GM18526 (cell line): ENCODE measurements around the gene GMEB1.

Source experiments
- POLR2A ChIP-seq: IDR thresholded peaks from 3 replicates; pipeline ENCODE4 v1.6.1; 2011; ENCODE audit not compliant: insufficient read length; ENCODE audit errors: extremely low read depth

The GMEB1 gene

DNA sequence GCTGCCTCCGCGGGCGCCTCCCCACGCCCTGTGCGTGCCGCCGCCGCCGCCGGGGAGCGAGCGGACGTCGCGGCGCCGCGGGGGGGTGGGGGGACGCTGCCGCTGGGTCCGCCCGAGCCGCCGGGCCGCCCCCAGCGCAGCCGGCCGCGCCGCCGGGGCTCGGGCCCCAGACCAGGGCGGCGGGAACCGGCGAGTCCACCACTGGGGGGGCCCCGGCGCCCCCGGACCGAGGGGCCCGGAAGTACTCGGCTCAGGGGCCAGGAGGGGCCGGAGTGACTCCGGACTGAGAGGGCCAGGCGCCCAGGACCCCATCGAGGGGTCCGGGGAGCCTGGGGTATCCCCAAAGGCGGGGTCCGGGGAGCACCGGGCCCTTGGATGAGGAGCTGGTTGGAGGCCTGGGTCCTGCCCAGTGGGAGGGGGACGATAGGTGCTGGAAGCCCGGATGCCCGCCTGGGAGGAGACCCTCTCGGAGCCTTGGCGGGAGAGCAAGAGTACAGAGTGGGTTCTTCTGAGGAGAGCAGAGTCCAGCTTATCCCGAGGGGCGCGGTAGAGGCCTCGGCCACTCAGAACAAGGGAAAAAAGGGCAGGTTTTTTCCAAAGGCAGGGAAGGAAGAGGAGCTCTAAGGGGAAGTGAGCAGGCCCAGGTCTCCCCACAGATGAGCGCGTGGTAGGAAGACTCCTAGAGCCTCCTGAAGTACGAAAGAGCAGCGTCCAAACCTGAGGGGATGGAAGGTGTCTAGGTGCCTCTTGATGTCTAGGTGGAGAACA, 556 bp downstream of the GMEB1 start:
- peak; percentile 27 for TF ChIP-seq POLR2A

DNA sequence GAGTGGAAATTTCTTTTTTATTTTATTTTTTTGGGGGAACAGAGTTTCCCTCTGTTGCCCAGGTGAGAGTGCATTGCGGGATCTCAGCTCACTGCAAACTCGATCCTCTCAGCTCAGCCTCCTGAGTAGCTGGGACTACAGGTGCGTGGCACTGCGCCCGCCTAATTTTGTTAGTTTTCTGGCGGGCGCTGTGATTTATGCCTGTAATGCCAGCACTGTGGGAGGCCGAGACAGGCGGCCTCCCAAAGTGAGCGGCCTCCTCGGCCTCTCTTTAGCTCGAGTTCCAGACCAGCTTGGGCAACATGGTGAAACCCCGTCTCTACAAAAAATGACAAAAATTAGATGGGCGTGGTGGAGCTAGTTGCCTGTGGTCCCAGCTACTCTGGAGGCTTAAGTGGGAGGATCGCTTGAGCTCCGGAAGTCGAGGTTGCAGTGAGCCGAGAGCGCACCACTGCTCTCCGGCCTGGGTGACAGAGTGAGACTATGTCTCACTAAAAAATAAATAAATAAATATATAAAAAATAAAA, 2.7 kb downstream of the GMEB1 start:
- no peak for TF ChIP-seq POLR2A

DNA sequence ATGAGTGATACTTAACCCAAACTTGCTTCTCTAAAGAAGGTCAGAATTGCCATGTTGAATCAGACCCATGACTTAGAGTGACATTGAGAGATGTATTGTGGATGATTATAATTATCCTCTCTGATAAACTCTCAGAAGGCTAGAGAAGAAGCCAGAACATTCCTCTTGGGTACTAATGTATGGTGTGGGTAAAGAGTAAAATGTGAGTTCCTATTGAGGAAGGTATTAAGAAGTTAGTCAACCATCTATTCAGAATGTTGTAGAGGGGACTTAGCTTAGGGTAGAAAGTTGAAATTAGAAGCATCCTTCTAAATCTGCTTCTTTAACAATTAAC, 7.3 kb downstream of the GMEB1 start:
- TF ChIP-seq POLR2A, result no peak

DNA sequence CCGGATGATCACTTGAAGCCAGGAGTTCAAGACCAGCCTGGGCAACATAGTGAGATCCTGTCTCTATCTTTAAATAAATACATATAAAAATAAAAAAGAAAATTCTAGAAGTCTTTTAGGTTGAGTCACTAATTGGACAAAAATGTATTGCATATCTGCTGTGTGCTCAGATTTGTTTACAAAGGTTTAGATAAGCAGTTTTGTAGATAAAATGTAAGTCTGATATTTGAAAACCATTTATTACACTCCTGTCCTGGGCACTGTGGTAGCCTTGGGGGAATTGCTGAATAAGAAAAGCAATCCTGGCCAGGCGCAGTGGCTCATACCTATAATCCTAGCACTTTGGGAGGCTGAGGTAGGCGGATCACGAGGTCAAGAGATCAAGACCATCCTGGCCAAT, 11.6 kb downstream of the GMEB1 start:
- no peak for TF ChIP-seq POLR2A

DNA sequence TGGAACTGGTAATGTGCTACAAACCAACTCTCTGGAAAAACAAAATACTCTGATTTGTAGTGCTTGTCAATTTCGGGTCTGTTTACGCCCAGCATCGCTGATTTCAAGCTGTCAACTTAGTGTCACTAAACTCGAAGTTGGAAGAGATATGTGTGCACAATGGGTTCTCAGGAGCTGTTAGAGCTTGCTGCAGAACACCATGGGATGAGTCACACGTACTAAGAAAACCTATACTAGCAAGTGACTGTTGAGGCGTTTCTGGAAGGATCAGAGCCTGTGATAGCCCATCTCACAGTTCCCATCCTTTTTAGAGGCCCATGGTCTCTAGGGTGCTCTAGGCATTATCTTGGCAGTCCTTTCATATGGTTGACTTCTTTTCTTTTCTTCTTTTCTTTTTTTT, 14.3 kb downstream of the GMEB1 start:
- no peak for TF ChIP-seq POLR2A

DNA sequence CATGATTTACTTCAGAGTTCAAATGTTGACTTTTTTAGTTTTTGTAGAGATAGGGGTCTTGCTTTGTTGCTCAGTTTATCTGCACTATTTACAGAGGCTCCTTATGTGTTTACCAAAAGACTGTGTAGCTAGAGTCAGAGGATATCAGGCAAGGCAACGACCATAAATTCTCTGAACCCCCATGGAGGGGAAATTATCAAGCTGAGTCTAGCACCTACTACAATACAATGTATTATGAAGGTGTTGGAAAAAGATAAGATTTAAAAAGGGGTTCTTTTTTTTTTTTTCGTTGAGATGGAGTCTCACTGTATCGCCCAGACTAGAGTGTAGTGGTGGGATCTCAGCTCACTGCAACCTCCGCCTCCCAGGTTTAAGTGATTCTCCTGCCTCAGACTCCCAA, 16.4 kb downstream of the GMEB1 start:
- TF ChIP-seq POLR2A, result no peak

DNA sequence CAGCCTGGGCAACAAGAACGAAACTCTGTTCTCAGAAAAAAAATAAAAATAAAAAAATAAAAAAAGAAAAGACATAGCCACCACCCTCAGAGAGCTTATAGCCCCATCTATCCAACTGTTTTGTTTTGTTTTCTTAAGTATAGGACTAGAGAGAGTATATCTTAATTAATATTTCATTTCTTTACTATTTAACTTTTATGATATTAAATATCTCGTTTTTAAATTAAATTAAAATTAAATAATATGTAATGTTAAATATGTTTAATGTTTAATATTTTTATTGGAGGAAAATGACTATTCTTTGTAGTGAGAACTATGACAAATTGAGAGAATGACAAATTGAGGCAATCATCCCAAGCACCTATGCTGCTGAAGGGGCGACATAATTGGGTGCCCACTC, 35.0 kb downstream of the GMEB1 start:
- TF ChIP-seq POLR2A, result no peak

DNA sequence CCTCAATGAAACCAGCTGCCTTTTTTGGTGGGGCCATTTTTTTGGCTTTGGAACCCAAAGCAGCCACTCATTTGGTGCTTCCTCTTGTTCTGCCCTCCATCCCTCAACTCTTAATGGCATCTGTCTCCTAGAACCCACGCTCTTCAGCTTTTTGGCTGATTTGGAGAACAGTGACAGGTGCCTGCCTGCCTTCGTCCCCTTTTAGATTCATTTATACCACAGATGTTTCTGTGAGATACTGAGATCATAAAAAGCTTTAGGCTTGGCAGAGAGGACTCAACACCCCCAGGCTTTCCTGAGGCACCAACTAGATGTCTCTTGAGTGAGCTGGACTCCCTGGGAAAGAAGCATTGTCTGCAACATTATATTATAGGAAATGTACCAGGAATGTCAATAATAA, 47.8 kb downstream of the GMEB1 start:
- no peak for TF ChIP-seq POLR2A

DNA sequence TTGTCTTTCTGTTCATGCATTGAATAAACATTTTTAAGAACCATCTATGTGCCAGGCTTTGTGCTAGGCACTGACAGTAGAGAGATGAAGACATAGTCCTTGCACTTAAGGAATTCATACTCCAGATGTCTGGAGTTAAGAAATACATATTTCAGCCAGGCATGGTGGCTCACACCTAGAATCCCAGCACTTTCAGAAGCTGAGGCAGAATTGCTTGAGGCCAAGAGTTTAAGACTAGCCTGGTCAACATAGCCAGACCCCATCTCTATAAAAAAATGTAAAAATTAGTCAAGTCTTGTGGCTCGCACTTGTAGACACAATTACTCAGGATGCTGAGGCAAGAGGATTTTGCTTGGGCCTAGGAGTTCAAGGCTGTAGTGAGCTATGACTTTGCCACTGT, 49.6 kb downstream of the GMEB1 start:
- no peak for TF ChIP-seq POLR2A

DNA sequence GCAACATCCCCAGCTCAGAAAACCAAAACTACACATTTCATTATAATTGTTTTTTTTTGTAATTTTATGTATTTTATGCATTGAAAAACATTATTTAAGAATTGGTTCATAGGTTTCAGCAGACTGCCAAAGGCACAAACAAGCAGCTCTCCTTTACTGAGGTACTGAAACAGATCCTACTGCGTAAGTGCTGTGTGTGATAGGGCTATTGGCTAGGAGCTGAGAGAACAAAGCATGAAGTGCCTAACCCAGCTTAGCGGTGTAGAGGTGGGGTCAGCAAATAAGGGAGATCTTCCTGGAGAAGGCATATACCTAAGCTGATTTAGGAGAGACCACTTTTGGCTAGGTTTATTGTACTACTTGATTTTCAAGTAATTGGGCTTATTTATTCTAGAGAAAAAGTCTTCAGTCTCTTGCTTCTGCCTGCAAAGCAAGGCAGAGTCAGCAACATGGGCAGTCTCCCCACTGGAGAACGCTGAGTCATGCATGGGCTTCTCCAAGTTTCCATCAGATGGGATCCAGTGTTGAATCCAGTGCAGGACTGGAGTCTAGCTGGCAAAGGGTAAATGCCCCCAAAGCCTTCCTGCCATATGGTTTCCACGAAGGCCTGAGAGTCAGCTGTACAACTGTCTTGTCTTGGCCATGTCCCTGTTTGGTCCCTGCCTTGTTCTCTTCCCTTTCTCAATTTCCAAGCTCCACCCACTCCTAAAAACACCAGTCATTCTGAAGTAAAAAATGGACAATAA, 50.2 kb downstream of the GMEB1 start:
- no peak for TF ChIP-seq POLR2A

DNA sequence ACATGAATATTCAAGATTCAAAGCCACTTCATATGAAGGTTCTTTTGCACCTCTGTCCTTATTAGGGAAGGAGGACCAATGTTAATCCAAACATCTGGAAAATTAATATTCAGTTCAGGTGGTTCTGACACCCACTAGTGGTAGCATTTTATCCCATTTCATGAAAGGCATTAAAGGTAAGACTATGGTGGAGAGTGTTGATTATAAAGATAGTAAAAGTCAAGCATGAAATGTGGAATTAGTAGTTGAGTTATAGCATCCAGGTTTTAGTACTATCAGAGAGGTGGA, 50.7 kb downstream of the GMEB1 start:
- TF ChIP-seq POLR2A, result no peak

DNA sequence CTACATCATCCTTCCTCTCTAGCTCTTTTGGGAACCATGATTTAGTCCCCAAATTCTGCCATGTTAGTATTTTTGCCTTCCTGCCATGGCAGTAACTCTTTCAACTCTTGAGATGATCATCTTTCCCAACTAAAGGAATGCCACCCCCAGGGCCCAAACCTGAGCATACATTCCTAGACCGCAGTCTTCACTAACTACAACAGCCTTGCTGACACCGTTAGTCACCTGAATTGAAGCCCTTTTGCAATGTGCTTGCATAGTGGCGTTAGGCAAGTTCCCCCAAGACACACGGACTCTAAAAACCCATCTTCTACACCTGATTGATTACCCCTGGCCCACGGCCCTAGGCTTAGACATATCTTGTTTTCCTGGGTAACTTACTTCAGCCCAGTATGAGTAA, 51.8 kb downstream of the GMEB1 start:
- no peak for TF ChIP-seq POLR2A

DNA sequence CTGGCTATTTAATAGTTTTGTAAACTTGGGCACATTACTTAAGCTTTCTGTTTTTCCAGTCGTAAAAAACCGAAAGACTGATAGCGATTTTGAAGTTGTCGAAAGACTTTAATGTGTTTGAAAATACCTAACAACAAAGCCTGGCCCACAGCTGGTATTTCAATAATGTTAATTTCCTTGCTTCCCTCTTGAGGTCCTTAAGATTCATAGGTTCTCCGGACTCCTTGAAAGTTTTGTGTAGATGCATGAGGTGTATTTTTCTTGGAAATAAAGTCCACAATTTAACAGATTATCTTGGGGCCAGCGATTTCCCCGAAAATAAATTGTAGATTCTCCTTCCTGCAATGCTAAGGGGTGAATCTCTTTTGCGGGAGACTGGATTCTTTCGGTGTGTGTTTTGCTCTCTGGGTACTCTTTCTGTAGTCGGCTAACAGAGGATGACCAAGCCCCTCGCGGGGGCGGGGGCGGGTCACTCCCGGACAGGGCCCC, 67.4 kb downstream of the GMEB1 start:
- no peak for TF ChIP-seq POLR2A

DNA sequence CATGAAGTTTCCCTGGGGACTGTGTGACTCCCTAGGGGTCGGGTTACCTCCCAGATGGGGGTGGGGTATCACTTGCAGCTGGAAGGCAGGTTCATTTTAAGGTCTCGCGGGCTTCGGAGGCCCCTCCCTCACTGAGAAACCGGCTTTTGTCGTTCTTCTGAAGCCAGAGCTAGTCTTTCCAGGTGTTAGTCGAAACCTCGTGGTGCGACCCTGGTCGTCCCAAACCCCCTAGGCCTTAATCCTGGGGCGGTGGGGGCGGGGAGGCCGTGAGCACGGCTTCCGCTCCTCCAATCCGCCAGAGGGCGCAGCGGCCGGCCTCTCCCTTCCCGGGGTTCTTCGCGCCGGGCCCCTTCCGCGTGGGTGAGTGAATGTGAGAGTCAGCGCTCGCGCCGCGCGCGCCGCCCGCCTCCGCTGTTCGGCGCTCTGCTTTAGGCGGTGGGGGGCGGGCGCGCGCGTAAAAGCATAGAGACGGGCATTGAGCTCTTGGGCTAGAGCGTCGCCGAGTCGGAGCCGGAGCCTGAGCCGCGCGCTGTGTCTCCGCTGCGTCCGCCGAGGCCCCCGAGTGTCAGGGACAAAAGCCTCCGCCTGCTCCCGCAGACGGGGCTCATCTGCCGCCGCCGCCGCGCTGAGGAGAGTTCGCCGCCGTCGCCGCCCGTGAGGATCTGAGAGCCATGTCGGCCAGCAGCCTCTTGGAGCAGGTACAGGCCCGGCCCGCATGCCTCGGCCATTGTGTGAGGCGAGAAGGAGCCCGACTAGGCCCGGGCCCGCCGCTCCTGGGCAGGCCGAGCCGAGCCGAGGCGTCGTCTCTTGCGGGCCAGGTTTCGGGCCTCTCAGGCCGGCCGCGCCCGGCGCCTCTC, 68.1 kb downstream of the GMEB1 start, which contains the start of gene YTHDF2:
Gene YTHDF2, plus strand, starts transcription at position 491 of the 857 bp plus-strand sequence. Its CDS starts 181 bp downstream, at position 672.
- TF ChIP-seq POLR2A, result peak; percentile 80

DNA sequence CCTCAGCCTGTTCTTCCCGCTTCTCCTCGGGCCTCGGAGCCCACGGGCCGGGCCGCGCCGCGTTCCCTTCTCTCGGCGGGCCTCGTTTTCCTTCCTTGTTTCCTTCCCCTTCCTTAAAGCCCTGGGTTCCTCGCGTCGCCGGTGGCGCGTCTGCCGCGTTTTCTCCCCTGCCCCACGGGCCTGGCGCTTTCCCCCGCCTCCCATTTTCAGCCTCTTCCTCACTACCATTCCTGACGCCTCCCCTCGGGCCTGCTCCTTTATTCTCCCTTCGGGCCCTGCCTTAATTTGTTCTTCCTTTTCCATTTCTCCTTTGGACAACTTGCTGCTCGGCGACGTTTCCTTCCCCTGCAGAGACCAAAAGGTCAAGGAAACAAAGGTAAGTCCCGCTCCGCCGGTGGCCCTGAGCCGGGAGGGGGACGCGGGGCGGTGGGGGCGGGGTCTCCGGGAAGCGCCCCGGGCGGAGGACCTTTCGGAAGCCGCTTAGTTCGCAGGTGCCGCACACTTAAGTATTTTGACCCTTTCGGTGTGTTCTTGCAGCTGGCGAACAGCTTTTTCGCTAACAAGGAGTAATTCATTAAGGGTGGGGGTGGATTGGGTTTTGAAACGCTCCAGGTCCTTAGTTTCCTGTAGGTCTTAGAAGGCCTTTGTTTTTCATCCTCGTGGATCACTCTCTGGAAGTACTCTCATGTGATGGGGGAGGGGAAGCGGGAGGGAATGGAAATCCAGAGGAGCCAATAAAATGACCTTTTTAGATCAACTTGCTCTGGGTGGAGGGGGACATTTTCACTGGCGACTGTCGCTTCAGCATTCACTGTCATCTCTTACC, 68.9 kb downstream of the GMEB1 start:
- TF ChIP-seq POLR2A, result no peak
